ENCODE data around the gene ERFE. TPM values are rescaled to one million over a fixed set of nuclear protein-coding genes. Genes with fewer than 3 reads are reported as not detected.

ERFE gene
- total RNA-seq, 4 donors from 2014 or later, result 0.85 TPM; not detected in 3

DNA sequence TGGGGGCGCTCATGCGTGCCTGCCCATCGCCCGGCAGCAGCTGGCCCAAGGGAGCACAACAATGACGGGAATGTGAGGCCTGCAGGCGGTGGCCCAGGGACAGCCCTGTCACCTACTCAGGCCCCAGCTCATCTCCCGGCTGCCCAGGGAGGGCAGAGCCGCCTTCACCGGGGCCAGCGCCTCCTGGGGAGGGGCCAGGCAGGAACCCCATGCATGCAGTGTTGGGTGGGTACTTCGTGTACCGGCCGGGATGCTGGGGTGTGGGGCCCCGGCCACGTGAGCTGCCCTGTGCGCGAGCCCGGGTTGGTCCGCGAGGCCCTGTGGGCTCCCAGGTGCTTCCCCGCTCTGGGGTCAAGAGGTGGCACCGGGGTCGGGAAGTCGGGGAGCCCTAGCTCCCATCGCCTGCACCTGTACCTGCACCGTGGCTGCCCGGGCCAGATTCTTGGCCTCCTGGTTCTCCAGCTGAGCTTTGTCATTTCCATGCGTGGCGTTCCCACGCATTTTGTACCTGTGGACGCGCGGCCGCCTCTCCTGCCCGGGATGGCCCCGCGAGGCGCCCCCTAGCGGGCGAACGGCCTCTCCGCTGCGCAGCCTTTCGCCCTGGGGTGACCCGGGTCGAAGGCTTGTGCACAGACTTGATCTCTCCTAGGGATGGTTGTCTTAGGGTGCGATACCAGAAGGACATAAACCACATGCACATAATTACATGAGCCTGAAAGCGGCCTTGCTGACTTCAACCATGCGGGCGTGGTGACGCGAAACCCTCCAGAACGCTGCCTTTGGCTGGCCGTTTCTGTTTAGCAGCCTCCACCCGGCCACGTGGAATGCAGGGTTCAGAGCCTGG, 19.4 kb upstream of the ERFE start:
- TF ChIP-seq, protein P1, sequence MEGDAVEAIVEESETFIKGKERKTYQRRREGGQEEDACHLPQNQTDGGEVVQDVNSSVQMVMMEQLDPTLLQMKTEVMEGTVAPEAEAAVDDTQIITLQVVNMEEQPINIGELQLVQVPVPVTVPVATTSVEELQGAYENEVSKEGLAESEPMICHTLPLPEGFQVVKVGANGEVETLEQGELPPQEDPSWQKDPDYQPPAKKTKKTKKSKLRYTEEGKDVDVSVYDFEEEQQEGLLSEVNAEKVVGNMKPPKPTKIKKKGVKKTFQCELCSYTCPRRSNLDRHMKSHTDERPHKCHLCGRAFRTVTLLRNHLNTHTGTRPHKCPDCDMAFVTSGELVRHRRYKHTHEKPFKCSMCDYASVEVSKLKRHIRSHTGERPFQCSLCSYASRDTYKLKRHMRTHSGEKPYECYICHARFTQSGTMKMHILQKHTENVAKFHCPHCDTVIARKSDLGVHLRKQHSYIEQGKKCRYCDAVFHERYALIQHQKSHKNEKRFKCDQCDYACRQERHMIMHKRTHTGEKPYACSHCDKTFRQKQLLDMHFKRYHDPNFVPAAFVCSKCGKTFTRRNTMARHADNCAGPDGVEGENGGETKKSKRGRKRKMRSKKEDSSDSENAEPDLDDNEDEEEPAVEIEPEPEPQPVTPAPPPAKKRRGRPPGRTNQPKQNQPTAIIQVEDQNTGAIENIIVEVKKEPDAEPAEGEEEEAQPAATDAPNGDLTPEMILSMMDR (IDR thresholded peaks at IDR 0.05; ENCODE audit: low read depth), result no peak

DNA sequence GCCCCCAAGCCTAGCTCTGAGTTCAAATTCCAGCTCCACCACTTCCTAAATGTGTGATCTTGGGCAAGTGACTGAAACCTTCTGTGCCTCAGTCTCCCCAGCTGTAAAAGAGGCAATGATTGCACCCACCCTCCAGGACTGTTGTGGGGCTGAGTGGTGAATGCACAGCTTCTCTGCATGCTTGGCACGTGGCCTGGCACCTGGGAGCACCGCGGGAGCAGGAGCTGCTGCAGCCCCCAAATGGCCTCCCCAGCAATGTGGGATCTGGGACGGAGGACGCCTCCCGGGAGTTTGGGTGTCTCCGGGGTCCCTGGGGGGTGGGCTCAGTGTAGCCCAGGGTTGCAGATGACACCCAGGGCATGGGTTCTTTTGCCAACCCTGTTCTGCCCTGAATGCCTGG, 18.7 kb upstream of the ERFE start:
- TF ChIP-seq, protein P1 (IDR thresholded peaks at IDR 0.05; ENCODE audit: low read depth), result no peak

DNA sequence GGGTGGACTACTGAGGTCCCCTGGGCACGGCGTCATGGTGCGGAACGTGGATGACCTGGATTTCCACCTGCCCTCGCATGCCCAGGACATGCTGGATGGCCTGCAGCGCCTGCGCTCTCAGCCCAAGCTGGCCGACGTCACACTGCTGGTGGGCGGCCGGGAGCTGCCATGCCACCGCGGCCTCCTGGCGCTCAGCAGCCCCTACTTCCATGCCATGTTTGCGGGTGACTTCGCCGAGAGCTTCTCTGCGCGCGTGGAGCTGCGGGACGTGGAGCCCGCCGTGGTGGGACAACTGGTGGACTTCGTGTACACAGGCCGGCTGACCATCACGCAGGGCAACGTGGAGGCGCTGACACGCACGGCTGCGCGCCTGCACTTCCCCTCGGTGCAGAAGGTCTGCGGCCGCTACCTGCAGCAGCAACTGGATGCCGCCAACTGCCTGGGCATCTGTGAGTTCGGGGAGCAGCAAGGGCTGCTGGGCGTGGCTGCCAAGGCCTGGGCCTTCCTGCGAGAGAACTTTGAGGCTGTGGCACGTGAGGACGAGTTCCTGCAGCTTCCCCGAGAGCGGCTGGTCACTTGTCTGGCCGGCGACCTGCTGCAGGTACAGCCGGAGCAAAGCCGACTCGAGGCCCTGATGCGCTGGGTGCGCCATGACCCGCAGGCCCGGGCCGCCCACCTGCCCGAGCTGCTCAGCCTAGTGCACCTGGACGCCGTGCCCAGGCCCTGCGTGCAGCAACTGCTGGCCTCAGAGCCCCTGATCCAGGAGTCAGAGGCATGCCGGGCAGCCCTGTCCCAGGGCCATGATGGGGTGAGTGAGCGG, 17.8 kb upstream of the ERFE start:
- TF ChIP-seq, protein P1 (IDR thresholded peaks at IDR 0.05; ENCODE audit: low read depth), result no peak

DNA sequence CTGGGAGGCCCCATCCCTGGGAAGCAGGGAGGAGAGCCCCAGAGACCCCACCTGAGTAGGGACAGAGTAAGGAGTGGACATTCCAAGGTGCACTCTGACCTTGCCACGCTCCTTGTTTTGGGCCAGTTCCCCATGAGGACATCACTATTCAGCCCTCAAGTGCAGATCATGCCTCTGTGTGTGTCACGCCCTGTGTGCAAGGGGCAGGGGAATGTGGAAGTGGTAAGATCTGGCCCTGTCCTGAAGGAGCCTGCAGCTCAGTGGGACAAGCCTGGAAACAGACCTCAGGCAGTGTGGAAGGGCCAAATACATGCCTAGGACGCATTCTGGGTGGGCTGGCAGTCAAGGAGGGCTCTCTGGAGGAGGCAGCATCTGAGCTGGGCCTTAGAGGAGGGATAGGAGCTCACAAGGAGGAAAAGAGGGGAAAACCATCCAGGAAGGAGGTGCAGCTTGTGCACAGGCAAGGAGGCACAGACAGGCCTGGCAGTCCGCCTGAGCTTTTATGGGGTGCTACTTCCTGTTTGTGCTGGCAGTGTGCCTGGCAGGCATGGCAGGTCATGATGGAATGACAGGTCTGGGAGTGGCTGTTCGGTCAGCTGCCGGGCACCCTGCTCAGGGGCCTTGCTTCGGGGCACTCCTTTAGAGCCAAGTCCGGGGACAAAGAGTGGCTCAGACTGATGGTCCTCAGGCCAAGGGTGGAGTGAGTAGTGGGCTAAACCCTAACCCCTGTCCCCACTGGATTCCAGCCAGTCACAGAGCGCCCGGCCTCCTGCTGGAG, 17.0 kb upstream of the ERFE start:
- TF ChIP-seq, protein P1 (IDR thresholded peaks at IDR 0.05; ENCODE audit: low read depth), result no peak

DNA sequence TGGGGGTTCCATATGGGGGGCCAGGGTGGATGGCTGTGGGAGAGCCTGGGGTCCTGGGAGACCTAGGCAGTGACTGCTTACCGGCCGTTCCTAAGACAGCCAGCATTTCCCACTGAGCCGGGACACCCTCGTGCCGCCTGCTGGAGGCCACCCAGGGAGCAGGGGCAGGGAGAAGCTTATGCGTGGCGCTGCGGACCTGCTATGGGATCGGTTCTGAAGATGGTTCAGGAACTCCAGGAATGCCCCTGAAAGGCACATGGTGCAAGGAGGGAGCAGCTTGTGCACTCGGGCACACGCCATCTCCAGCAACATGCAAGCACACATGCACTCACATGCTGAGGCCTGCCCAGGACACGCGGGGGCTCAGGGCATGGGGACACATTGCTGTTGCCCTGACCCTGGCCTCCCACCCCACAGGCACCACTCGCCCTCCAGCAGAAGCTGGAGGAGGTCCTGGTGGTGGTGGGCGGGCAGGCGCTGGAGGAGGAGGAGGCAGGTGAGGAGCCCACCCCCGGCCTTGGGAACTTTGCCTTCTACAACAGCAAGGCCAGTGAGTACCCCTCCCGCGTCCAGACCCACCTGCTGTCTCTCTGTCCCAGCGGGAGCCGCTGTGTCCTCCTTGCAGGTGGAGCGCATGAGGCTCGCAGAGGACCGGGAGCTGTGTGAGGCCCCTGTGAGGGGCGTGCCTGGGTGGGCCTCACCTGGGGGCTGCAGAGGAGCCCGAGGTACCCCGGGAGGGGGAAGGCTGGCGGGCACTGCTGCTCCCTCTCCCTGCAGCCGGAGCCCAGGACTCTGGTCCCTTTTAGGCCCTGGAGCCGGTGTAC, 16.2 kb upstream of the ERFE start:
- TF ChIP-seq, protein P1 (IDR thresholded peaks at IDR 0.05; ENCODE audit: low read depth), result no peak

DNA sequence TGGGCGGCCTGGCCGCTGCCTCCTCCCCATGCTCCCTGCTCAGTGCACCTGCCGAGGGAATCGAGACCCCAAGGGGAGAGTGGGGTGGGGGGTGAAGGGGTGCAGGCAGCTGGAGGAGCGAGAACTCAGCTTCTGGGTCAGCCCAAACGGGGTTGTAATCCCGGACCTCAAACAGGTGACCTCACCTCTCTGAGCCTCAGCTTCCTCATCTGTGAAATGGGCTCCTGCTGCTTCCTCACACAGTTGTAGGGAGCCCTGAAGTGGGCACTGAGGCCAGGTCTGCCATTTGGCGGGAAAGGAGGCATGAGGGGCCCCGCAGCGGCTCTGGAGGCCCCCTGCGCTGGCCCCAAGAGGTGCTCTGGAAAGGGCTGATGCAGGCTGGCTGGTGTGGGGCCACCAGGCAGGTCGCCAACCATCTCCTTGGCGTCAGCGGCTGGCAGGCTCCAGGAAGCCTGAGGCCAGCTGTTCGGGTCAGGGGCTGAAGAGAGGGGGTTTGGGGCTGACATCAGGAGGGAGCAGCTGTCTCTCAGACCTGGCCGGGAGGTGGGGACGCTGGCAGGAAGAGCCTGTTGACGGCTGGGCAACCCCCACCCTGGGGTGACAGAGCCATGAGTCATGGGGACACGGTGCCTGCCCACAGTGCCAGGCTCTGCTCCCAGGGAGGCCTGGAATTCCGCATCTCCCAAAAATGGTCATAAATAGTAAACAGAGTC, 15.4 kb upstream of the ERFE start:
- TF ChIP-seq, protein P1 (IDR thresholded peaks at IDR 0.05; ENCODE audit: low read depth), result no peak

All from subcutaneous adipose tissue (tissue), 4 donors.